Tibial nerve (tissue), 4 donors: Measurements from ENCODE around the gene IKZF5. TPM values are rescaled to one million over a fixed set of nuclear protein-coding genes. Genes with fewer than 3 reads are reported as not detected.

Source experiments
- DNase-seq, 2 donors: peaks; one replicate each; pipeline ENCODE4 v3.0.0-alpha.2; 2019; ENCODE audit warnings: low spot score in 2 of 2
- H3K27ac ChIP-seq, 4 donors: fragments of 200-600 bp; sonication (generic) in 3 of 4; one replicate each; pipeline ENCODE4 v1.5.1; 2017 to 2019; ENCODE audit warnings: mild to moderate bottlenecking in 1 of 4
- H3K27me3 ChIP-seq, 2 donors: fragments of 200-600 bp; sonication (generic) in 1 of 2; one replicate each; pipeline versions ENCODE4 v1.5.1 to v1.6.0; 2017 to 2019
- H3K36me3 ChIP-seq, 3 donors: fragments of 200-600 bp; sonication (generic); one replicate each; pipeline ENCODE4 v1.5.1; 2018 to 2019
- H3K4me1 ChIP-seq, 4 donors: fragments of 200-600 bp; sonication (generic) in 3 of 4; one replicate each; pipeline ENCODE4 v1.5.1; 2017 to 2019
- H3K4me3 ChIP-seq, 4 donors: fragments of 200-600 bp; sonication (generic) in 3 of 4; one replicate each; pipeline ENCODE4 v1.5.1; 2017 to 2019; ENCODE audit warnings: mild to moderate bottlenecking in 1 of 4, moderate library complexity in 1 of 4
- H3K9me3 ChIP-seq, 4 donors: fragments of 200-600 bp; sonication (generic) in 3 of 4; one replicate each; pipeline ENCODE4 v1.5.1; 2017 to 2019
- CTCF ChIP-seq, 5 experiments: fragments of 200-600 bp in 3 of 5; fragments of 450-650 bp in 2 of 5; sonication (generic) in 3 of 5; IDR thresholded peaks; one replicate each; pipeline ENCODE4 v1.5.1; 2016 to 2019; ENCODE audit warnings: antibody characterized with exemption in 5 of 5, mild to moderate bottlenecking in 3 of 5, moderate library complexity in 2 of 5
- EP300 ChIP-seq, 2 donors: sonication (generic); formaldehyde crosslinking; IDR thresholded peaks; one replicate each; pipeline ENCODE4 v1.6.1; 2017; ENCODE audit warnings: antibody characterized with exemption in 2 of 2, mild to moderate bottlenecking in 1 of 2
- POLR2A ChIP-seq, 2 donors: fragments of 450-650 bp; IDR thresholded peaks; one replicate each; pipeline ENCODE4 v1.6.1; 2017; ENCODE audit warnings: antibody characterized with exemption in 2 of 2, mild to moderate bottlenecking in 2 of 2, moderate library complexity in 2 of 2
- WGBS, 2 donors: methylation state at CpG; one replicate each; pipeline ENCODE4 v1.1.5; 2018; 5-methylcytosine and 5-hydroxymethylcytosine counted together
- total RNA-seq, 4 donors: library from RNA; depleted of rRNA; stranded (reverse); fragments of >200 nt; gene quantifications; one replicate each; pipeline ENCODE4 v1.1.0, GENCODE V29; 2016

IKZF5 gene
- total RNA-seq, 4 donors from 2014 or later, result 7.2 to 16.4 (median 13.8) TPM

GRCh38 chr10:122984708-122985107 lies 23.9 kb downstream of the IKZF5 start:
- Histone ChIP-seq H3K9me3 (no peaks in the 10 kb centered on the region), H3K4me3 (no peak overlapping the region), H3K27me3 (no peaks in the 10 kb centered on the region), H3K27ac (no peak overlapping the region), H3K36me3 (peaks cover 0 to 10% (median 0%) of the 10 kb centered on the region in 3 donors), H3K4me1 (peaks cover 0 to 15% (median 4%) of the 10 kb centered on the region in 4 donors)
- DNase-seq, result no peak
- 92 to 100% methylated on average over 2 of the region's 2 CpGs for whole genome bisulfite sequencing, 2 donors
- TF ChIP-seq EP300 (IDR thresholded peaks at IDR 0.05) (no peak), POLR2A (IDR thresholded peaks at IDR 0.05) (no peak), CTCF (IDR thresholded peaks at IDR 0.05) (no peak)

- Histone ChIP-seq H3K36me3 (peaks cover 0 to 10% (median 0%) of the 10 kb centered on the region in 3 donors), H3K27ac (no peak overlapping the region), H3K4me3 (no peak overlapping the region), H3K9me3 (no peaks in the 10 kb centered on the region), H3K27me3 (no peaks in the 10 kb centered on the region), H3K4me1 (peaks cover 0 to 22% (median 7%) of the 10 kb centered on the region in 4 donors)
- TF ChIP-seq EP300 (IDR thresholded peaks at IDR 0.05) (no peak), POLR2A (IDR thresholded peaks at IDR 0.05) (no peak), CTCF (IDR thresholded peaks at IDR 0.05) (no peak)
- no peak for DNase-seq
- 90 to 95% methylated on average over 6 of the region's 6 CpGs for WGBS, 2 donors
These were observed 24.7 kb downstream of the IKZF5 start for GRCh38 chr10:122983898-122984297.

- DNase-seq, result no peak
- Histone ChIP-seq H3K36me3 (peaks cover 0 to 10% (median 0%) of the 10 kb centered on the region in 3 donors), H3K27ac (peak overlapping the region; percentile 92 to 97 (median 94)), H3K27me3 (no peaks in the 10 kb centered on the region), H3K4me3 (peak overlapping the region; percentile 63 to 88 (median 76)), H3K4me1 (peaks cover 0 to 22% (median 7%) of the 10 kb centered on the region in 4 donors), H3K9me3 (no peaks in the 10 kb centered on the region)
- WGBS, 2 donors, result 11 to 17% methylated on average over 4 of the region's 4 CpGs
- TF ChIP-seq POLR2A (IDR thresholded peaks at IDR 0.05) (no peak), CTCF (IDR thresholded peaks at IDR 0.05) (peak; percentile 25 to 37 (median 28))
These were observed 27.5 kb downstream of the IKZF5 start for GRCh38 chr10:122981066-122981464.

GRCh38 chr10:122980209-122981065 lies 28.2 kb downstream of the IKZF5 start, which contains the start of gene PSTK:
Gene PSTK (plus strand): TSS chr10:122980401. CDS start chr10:122980480, 79 bp downstream.
- Histone ChIP-seq H3K36me3 (peaks cover 0 to 10% (median 0%) of the 10 kb centered on the region in 3 donors), H3K9me3 (no peaks in the 10 kb centered on the region), H3K4me3 (peak within 1 kb of the TSS; percentile 63 to 88 (median 76)), H3K27ac (peak within 1 kb of the TSS; percentile 92 to 97 (median 94)), H3K27me3 (no peaks in the 10 kb centered on the region), H3K4me1 (peaks cover 0 to 22% (median 7%) of the 10 kb centered on the region in 4 donors)
- 1 to 2% methylated on average over 21 to 40 of the region's 73 CpGs for WGBS, 2 donors
- DNase-seq, result peak; percentile 77 to 82
- peak; percentile 36 to 89 for TF ChIP-seq EP300 (IDR thresholded peaks at IDR 0.05)
- peak; percentile 93 to 99 (median 98) for TF ChIP-seq CTCF (IDR thresholded peaks at IDR 0.05)
- TF ChIP-seq POLR2A (IDR thresholded peaks at IDR 0.05), result peak; percentile 17 to 51

GRCh38 chr10:122974543-122975064 lies 34.0 kb downstream of the IKZF5 start:
- DNase-seq, result no peak
- Histone ChIP-seq H3K27ac (no peak overlapping the region), H3K36me3 (no peaks in the 10 kb centered on the region), H3K9me3 (no peaks in the 10 kb centered on the region), H3K4me3 (no peak overlapping the region), H3K4me1 (peaks cover 0 to 7% (median 2%) of the 10 kb centered on the region in 4 donors), H3K27me3 (no peaks in the 10 kb centered on the region)
- TF ChIP-seq CTCF (IDR thresholded peaks at IDR 0.05), result no peak
- TF ChIP-seq POLR2A (IDR thresholded peaks at IDR 0.05), result no peak
- no peak for TF ChIP-seq EP300 (IDR thresholded peaks at IDR 0.05)
- WGBS, 2 donors, result 76 to 89% methylated on average over 3 of the region's 3 CpGs
